Neural progenitor cell (in vitro differentiated cells): ENCODE measurements around the gene MRC1.

Experiments
- CTCF ChIP-seq: fragments of 200-600 bp; sonication (generic); IDR thresholded peaks from 2 replicates; pipeline ENCODE4 v1.5.1; 2017; ENCODE audit warnings: antibody characterized with exemption, mild to moderate bottlenecking
- EZH2 ChIP-seq: fragments of 200-600 bp; sonication (generic); IDR thresholded peaks from 2 replicates; pipeline ENCODE4 v1.6.1; 2017; ENCODE audit warnings: antibody characterized with exemption, mild to moderate bottlenecking, moderate library complexity

- peak; percentile 15 for TF ChIP-seq CTCF
- TF ChIP-seq EZH2: no peak
Observed at GRCh38 chr10:17781856-17782255, 27.3 kb upstream of the MRC1 start.
